DND-41 (cell line): Measurements from ENCODE around the gene ZNF304.

Experiments used
- CTCF ChIP-seq: IDR thresholded peaks from 2 replicates; pipeline ENCODE4 v1.5.1; 2012; ENCODE audit warnings: borderline replicate concordance, low read length, moderate library complexity, mild to moderate bottlenecking; ENCODE audit not compliant: poor library complexity, severe bottlenecking; ENCODE audit errors: extremely low read depth
- EZH2 ChIP-seq: IDR thresholded peaks from 3 replicates; pipeline ENCODE4 v1.6.1; 2012; ENCODE audit warnings: borderline replicate concordance, low read depth, mild to moderate bottlenecking, moderate library complexity, low read length, inconsistent platforms; ENCODE audit not compliant: severe bottlenecking

- TF ChIP-seq CTCF (no peak), EZH2 (no peak)
Observed at GRCh38 chr19:57308514-57308913, 42.6 kb upstream of the ZNF304 start.
